ENCODE measurements around the gene C12orf57. TPM values are rescaled to one million over a fixed set of nuclear protein-coding genes. Genes with fewer than 3 reads are reported as not detected.
A peak's percentile ranks its signal among the peaks of the same experiment; 100 is the strongest.

C12orf57 gene
- total RNA-seq, 1 donor from 2014 or later, result 197 TPM

GRCh38 chr12:6981152-6982052, 37.6 kb downstream of the C12orf57 start:
- peaks cover 63% of the 10 kb centered on the region for H3K36me3 ChIP-seq
- no peak overlapping the region for H3K4me3 ChIP-seq
- no peak for DNase-seq
- H3K4me1 ChIP-seq, result peaks cover 12% of the 10 kb centered on the region
- ATAC-seq, result no peak
- H3K27me3 ChIP-seq, result no peaks in the 10 kb centered on the region
- no peaks in the 10 kb centered on the region for H3K9me3 ChIP-seq
- peak overlapping the region; percentile 36 for H3K27ac ChIP-seq
- intact Hi-C loops (cut with DNase I), result no loop called here
- no peak for TF ChIP-seq CTCF (IDR thresholded peaks at IDR 0.05)

- intact Hi-C loops (cut with DNase I), result no loop called here
- Histone ChIP-seq H3K9me3 (no peaks in the 10 kb centered on the region), H3K27ac (no peak overlapping the region), H3K4me3 (no peak overlapping the region), H3K4me1 (peaks cover 11% of the 10 kb centered on the region), H3K27me3 (no peaks in the 10 kb centered on the region), H3K36me3 (peaks cover 59% of the 10 kb centered on the region)
- no peak for TF ChIP-seq CTCF (IDR thresholded peaks at IDR 0.05)
- ATAC-seq, result no peak
- no peak for DNase-seq
Observed at GRCh38 chr12:6982532-6982931, 38.7 kb downstream of the C12orf57 start.

GRCh38 chr12:6987956-6988553, 44.2 kb downstream of the C12orf57 start:
- no peak for TF ChIP-seq CTCF (IDR thresholded peaks at IDR 0.05)
- Histone ChIP-seq H3K9me3 (no peaks in the 10 kb centered on the region), H3K4me1 (no peaks in the 10 kb centered on the region), H3K27me3 (no peaks in the 10 kb centered on the region), H3K27ac (peak overlapping the region; percentile 85), H3K4me3 (no peak overlapping the region), H3K36me3 (peaks cover 25% of the 10 kb centered on the region)
- intact Hi-C loops (cut with DNase I), result no loop called here
- DNase-seq (peak; percentile 90), ATAC-seq (peak; percentile 95)

Small RNAs within 50 kb of the gene (microRNA-seq; reads per million reads assigned to microRNA genes)
- gene MIR141 (ENCODE audit: borderline microRNAs expressed) (985 reads per million, percentile 86 among the genes with 10 or more reads in this experiment), gene MIR200C (ENCODE audit: borderline microRNAs expressed) (8,642 reads per million, percentile 96 among the genes with 10 or more reads in this experiment)

Other genes with a start within 250 kb of the C12orf57 start
- gene PIANP, start 243.2 kb upstream of the C12orf57 start, total RNA-seq, result 0.20 TPM
- gene COPS7A, start 220.0 kb upstream of the C12orf57 start, total RNA-seq, result 57.9 TPM
- 118 TPM for gene MLF2, start 190.9 kb upstream of the C12orf57 start, total RNA-seq
- 323 TPM for gene PTMS, start 177.7 kb upstream of the C12orf57 start, total RNA-seq
- gene LAG3, start 171.5 kb upstream of the C12orf57 start, total RNA-seq, result 1.5 TPM
- 67.6 TPM for gene CD4, start 154.5 kb upstream of the C12orf57 start, total RNA-seq
- gene GPR162, start 122.2 kb upstream of the C12orf57 start, total RNA-seq, result 17.1 TPM
- gene P3H3, start 115.6 kb upstream of the C12orf57 start, total RNA-seq, result 9.7 TPM
- 0.32 TPM for gene GNB3, start 103.1 kb upstream of the C12orf57 start, total RNA-seq
- 1.1 TPM for gene CDCA3, start 92.7 kb upstream of the C12orf57 start, total RNA-seq
- 63.9 TPM for gene USP5, start 91.9 kb upstream of the C12orf57 start, total RNA-seq
- gene TPI1, start 76.5 kb upstream of the C12orf57 start, total RNA-seq, result 280 TPM
- gene SPSB2, start 70.7 kb upstream of the C12orf57 start, total RNA-seq, result 30.2 TPM
- 13.3 TPM for gene LRRC23, start 39.2 kb upstream of the C12orf57 start, total RNA-seq
- gene ENO2, start 29.4 kb upstream of the C12orf57 start, total RNA-seq, result 41.8 TPM
- gene ATN1, start 16.1 kb upstream of the C12orf57 start, total RNA-seq, result 149 TPM
- gene RNU7-1, start 206 bp upstream of the C12orf57 start, total RNA-seq, result not detected
- 154 TPM for gene PTPN6, start 7.3 kb downstream of the C12orf57 start, total RNA-seq
- gene PHB2, start 26.6 kb downstream of the C12orf57 start, total RNA-seq, result 126 TPM
- gene EMG1, start 26.9 kb downstream of the C12orf57 start, total RNA-seq, result 35.6 TPM
- gene LPCAT3, start 74.5 kb downstream of the C12orf57 start, total RNA-seq, result 70.5 TPM
- gene C1S, start 116.7 kb downstream of the C12orf57 start, total RNA-seq, result 321 TPM
- gene C1R, start 148.4 kb downstream of the C12orf57 start, total RNA-seq, result 367 TPM
- 91.6 TPM for gene C1RL, start 165.2 kb downstream of the C12orf57 start, total RNA-seq
- 7.1 TPM for gene RBP5, start 184.9 kb downstream of the C12orf57 start, total RNA-seq
- 48.2 TPM for gene CLSTN3, start 186.3 kb downstream of the C12orf57 start, total RNA-seq
- 46.7 TPM for gene PEX5, start 245.7 kb downstream of the C12orf57 start, total RNA-seq

All from upper lobe of right lung (tissue), 1 donor.